Activated naive CD4-positive, alpha-beta T cell treated with anti-CD3 and anti-CD28 coated beads for 36 hours (primary cell): Measurements from ENCODE around the gene CORO7. TPM values are rescaled to one million over a fixed set of nuclear protein-coding genes. Genes with fewer than 3 reads are reported as not detected.

Experiments
- CTCF ChIA-PET: fragments of 350-600 bp; sonication (Branson Sonifier 250); formaldehyde crosslinking; loops from one replicate; lab custom pipeline; 2021; ENCODE audit warnings: antibody characterized with exemption; lab: Charles Lee
- DNase-seq: peaks from one replicate; pipeline ENCODE4 v3.0.0-alpha.2; 2020
- H3K27ac Mint-ChIP-seq: one replicate; pipeline ENCODE4 v1.8.0; 2021; ENCODE audit warnings: mild to moderate bottlenecking, mixed read lengths
- H3K27me3 Mint-ChIP-seq: one replicate; pipeline ENCODE4 v1.8.0; 2021; ENCODE audit warnings: low read depth, mixed read lengths
- H3K36me3 Mint-ChIP-seq: one replicate; pipeline ENCODE4 v1.8.0; 2021; ENCODE audit warnings: low read depth, mixed read lengths
- H3K4me1 Mint-ChIP-seq: one replicate; pipeline ENCODE4 v1.8.0; 2021; ENCODE audit warnings: low read depth, mixed read lengths
- H3K4me3 Mint-ChIP-seq: one replicate; pipeline ENCODE4 v1.8.0; 2021; ENCODE audit warnings: mild to moderate bottlenecking, moderate library complexity, mixed read lengths
- H3K9me3 Mint-ChIP-seq: one replicate; pipeline ENCODE4 v1.8.0; 2021; ENCODE audit warnings: mixed read lengths
- intact Hi-C: fragments of 100-400 bp; cut with micrococcal nuclease; formaldehyde crosslinking; loops from one replicate; pipeline ENCODE4 v1.15.1; 2023
- total RNA-seq, 2 experiments: library from RNA; stranded (reverse); gene quantifications; one replicate each; pipeline ENCODE4 v1.2.3, GENCODE V29; 2021

CORO7 gene
- 10 to 100 TPM; 39.7 to 43.3 TPM for total RNA-seq

- intact Hi-C loops, result loop anchor here (5.0 kb wide), 1 partner anchor 534 kb away; the partner anchor contains the start of gene CREBBP
- Mint-ChIP-seq H3K4me3 (peak within 1 kb of the TSS; percentile 89), H3K4me1 (peaks cover 33% of the 10 kb centered on the region), H3K9me3 (no peaks in the 10 kb centered on the region), H3K27me3 (no peaks in the 10 kb centered on the region), H3K36me3 (peaks cover 5% of the 10 kb centered on the region), H3K27ac (peak within 1 kb of the TSS; percentile 89)
- CTCF ChIA-PET, result interaction anchor here (1.1 to 4.6 kb wide), 2 partner anchors 12 to 14 kb away, joined by 3 to 32 read pairs; no protein-coding TSS in a partner anchor
- DNase-seq, result peak; percentile 95
These were observed at the start of gene CORO7 for GRCh38 chr16:4416200-4417032. Gene CORO7 (minus strand): TSS chr16:4416596. CDS start chr16:4416518, 78 bp downstream.

- no peak overlapping the region for H3K4me3 Mint-ChIP-seq
- H3K36me3 Mint-ChIP-seq, result peaks cover 24% of the 10 kb centered on the region
- CTCF ChIA-PET, result no interaction called here
- H3K27me3 Mint-ChIP-seq, result no peaks in the 10 kb centered on the region
- H3K27ac Mint-ChIP-seq, result no peak overlapping the region
- DNase-seq, result no peak
- H3K9me3 Mint-ChIP-seq, result no peaks in the 10 kb centered on the region
- H3K4me1 Mint-ChIP-seq, result peaks cover 9% of the 10 kb centered on the region
- intact Hi-C loops, result no loop called here
These were observed 47.2 kb upstream of the CORO7 start for GRCh38 chr16:4463522-4464163.

GRCh38 chr16:4461250-4462085 lies 45.1 kb upstream of the CORO7 start:
- H3K4me3 Mint-ChIP-seq, result no peak overlapping the region
- peak overlapping the region; percentile 46 for H3K27ac Mint-ChIP-seq
- CTCF ChIA-PET, result interaction anchor here (0.6 kb wide), 2 partner anchors 46 to 167 kb away, joined by 3 read pairs; no protein-coding TSS in a partner anchor
- H3K4me1 Mint-ChIP-seq, result peaks cover 11% of the 10 kb centered on the region
- no peaks in the 10 kb centered on the region for H3K9me3 Mint-ChIP-seq
- intact Hi-C loops, result no loop called here
- H3K36me3 Mint-ChIP-seq, result peaks cover 21% of the 10 kb centered on the region
- no peaks in the 10 kb centered on the region for H3K27me3 Mint-ChIP-seq
- no peak for DNase-seq

GRCh38 chr16:4460936-4461249 lies 44.5 kb upstream of the CORO7 start:
- H3K36me3 Mint-ChIP-seq, result peaks cover 19% of the 10 kb centered on the region
- no peaks in the 10 kb centered on the region for H3K27me3 Mint-ChIP-seq
- no peaks in the 10 kb centered on the region for H3K9me3 Mint-ChIP-seq
- CTCF ChIA-PET, result interaction anchor here (0.6 to 1.0 kb wide), 2 partner anchors 10 to 47 kb away, joined by 3 read pairs; no protein-coding TSS in a partner anchor
- intact Hi-C loops, result no loop called here
- peak overlapping the region; percentile 46 for H3K27ac Mint-ChIP-seq
- no peak for DNase-seq
- H3K4me1 Mint-ChIP-seq, result peaks cover 8% of the 10 kb centered on the region
- no peak overlapping the region for H3K4me3 Mint-ChIP-seq

GRCh38 chr16:4455951-4456350 lies 39.6 kb upstream of the CORO7 start:
- peaks cover 6% of the 10 kb centered on the region for H3K4me1 Mint-ChIP-seq
- DNase-seq, result no peak
- H3K4me3 Mint-ChIP-seq, result no peak overlapping the region
- H3K36me3 Mint-ChIP-seq, result peaks cover 31% of the 10 kb centered on the region
- H3K27me3 Mint-ChIP-seq, result no peaks in the 10 kb centered on the region
- intact Hi-C loops, result no loop called here
- no peaks in the 10 kb centered on the region for H3K9me3 Mint-ChIP-seq
- H3K27ac Mint-ChIP-seq, result no peak overlapping the region
- CTCF ChIA-PET, result no interaction called here

- Mint-ChIP-seq H3K27me3 (no peaks in the 10 kb centered on the region), H3K4me1 (peaks cover 6% of the 10 kb centered on the region), H3K27ac (no peak overlapping the region), H3K4me3 (no peak overlapping the region), H3K9me3 (no peaks in the 10 kb centered on the region), H3K36me3 (peaks cover 36% of the 10 kb centered on the region)
- no peak for DNase-seq
- intact Hi-C loops, result no loop called here
- CTCF ChIA-PET, result no interaction called here
These were observed 38.7 kb upstream of the CORO7 start for GRCh38 chr16:4455081-4455480.

- Mint-ChIP-seq H3K9me3 (no peaks in the 10 kb centered on the region), H3K36me3 (peaks cover 38% of the 10 kb centered on the region), H3K27me3 (no peaks in the 10 kb centered on the region), H3K4me3 (no peak overlapping the region), H3K4me1 (peaks cover 6% of the 10 kb centered on the region), H3K27ac (no peak overlapping the region)
- DNase-seq, result no peak
- intact Hi-C loops, result no loop called here
- CTCF ChIA-PET, result no interaction called here
These were observed 38.2 kb upstream of the CORO7 start for GRCh38 chr16:4454623-4455022.

- no peak overlapping the region for H3K27ac Mint-ChIP-seq
These were observed 36.3 kb upstream of the CORO7 start for GRCh38 chr16:4452674-4453073.

GRCh38 chr16:4450931-4451519 lies 34.6 kb upstream of the CORO7 start:
- H3K9me3 Mint-ChIP-seq, result no peaks in the 10 kb centered on the region
- no peak overlapping the region for H3K4me3 Mint-ChIP-seq
- CTCF ChIA-PET, result interaction anchor here (0.6 to 0.9 kb wide), 3 partner anchors 8 to 13 kb away, joined by 3 read pairs; no protein-coding TSS in a partner anchor
- H3K4me1 Mint-ChIP-seq, result no peaks in the 10 kb centered on the region
- H3K27ac Mint-ChIP-seq, result peak overlapping the region; percentile 41
- no peaks in the 10 kb centered on the region for H3K27me3 Mint-ChIP-seq
- DNase-seq, result no peak
- peaks cover 45% of the 10 kb centered on the region for H3K36me3 Mint-ChIP-seq
- intact Hi-C loops, result no loop called here

More at GRCh38 chr16:4452674-4453073, 36.3 kb upstream of the CORO7 start:
- intact Hi-C loops, result no loop called here
- CTCF ChIA-PET, result interaction anchor here (0.7 to 1.2 kb wide), 3 partner anchors 29 to 541 kb away, joined by 3 to 4 read pairs (median 3); no protein-coding TSS in a partner anchor
- DNase-seq, result no peak
- no peaks in the 10 kb centered on the region for H3K27me3 Mint-ChIP-seq
- H3K36me3 Mint-ChIP-seq, result peaks cover 44% of the 10 kb centered on the region
- H3K4me1 Mint-ChIP-seq, result peaks cover 2% of the 10 kb centered on the region
- H3K4me3 Mint-ChIP-seq, result no peak overlapping the region
- no peaks in the 10 kb centered on the region for H3K9me3 Mint-ChIP-seq

- no peak overlapping the region for H3K4me3 Mint-ChIP-seq
- no peaks in the 10 kb centered on the region for H3K27me3 Mint-ChIP-seq
- intact Hi-C loops, result no loop called here
- H3K27ac Mint-ChIP-seq, result no peak overlapping the region
- CTCF ChIA-PET, result interaction anchor here (0.6 to 1.4 kb wide), 4 partner anchors 9 to 190 kb away, joined by 3 to 5 read pairs (median 3); no protein-coding TSS in a partner anchor
- H3K9me3 Mint-ChIP-seq, result no peaks in the 10 kb centered on the region
- H3K4me1 Mint-ChIP-seq, result no peaks in the 10 kb centered on the region
- DNase-seq, result no peak
- H3K36me3 Mint-ChIP-seq, result peaks cover 45% of the 10 kb centered on the region
These were observed 34.0 kb upstream of the CORO7 start for GRCh38 chr16:4450430-4450829.

GRCh38 chr16:4443986-4444385 lies 27.6 kb upstream of the CORO7 start:
- Mint-ChIP-seq H3K4me3 (no peak overlapping the region), H3K27me3 (no peaks in the 10 kb centered on the region), H3K36me3 (peaks cover 53% of the 10 kb centered on the region), H3K4me1 (peaks cover 1% of the 10 kb centered on the region), H3K27ac (no peak overlapping the region), H3K9me3 (no peaks in the 10 kb centered on the region)
- no peak for DNase-seq
- CTCF ChIA-PET, result no interaction called here
- intact Hi-C loops, result no loop called here
